HEK293 (cell line): ENCODE results near the gene TFPI.

Source experiments
- ZFP41 ChIP-seq: fragments of 450-650 bp; formaldehyde crosslinking; IDR thresholded peaks from 2 replicates; pipeline ENCODE4 v1.5.1; 2016; ENCODE audit warnings: missing biosample characterization, missing genetic modification characterization, borderline replicate concordance
- TF ChIP-seq, protein P1 (sequence below): fragments of 450-650 bp; formaldehyde crosslinking; IDR thresholded peaks from 2 replicates; pipeline ENCODE4; 2016; ENCODE audit warnings: missing biosample characterization, missing genetic modification characterization

DNA sequence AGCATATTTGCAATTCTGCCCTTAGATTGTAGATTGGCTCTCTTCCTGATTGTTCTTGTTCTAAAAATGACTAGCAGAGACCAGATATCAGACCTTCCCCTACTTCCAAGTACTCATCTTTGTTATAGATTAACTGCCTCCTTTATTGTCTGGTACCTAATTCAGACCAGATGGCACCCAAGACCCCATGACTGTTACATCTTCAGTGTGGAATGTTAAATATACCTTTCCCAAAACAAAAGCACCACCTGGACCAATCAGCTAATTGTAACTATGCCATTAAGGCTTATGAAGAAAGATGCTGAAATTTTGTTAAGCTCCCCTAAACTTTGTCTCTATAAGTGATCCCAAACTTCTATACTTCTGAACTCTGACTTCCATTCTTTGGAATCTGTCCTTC is 12.0 kb upstream of the TFPI start:
- TF ChIP-seq, protein P1, sequence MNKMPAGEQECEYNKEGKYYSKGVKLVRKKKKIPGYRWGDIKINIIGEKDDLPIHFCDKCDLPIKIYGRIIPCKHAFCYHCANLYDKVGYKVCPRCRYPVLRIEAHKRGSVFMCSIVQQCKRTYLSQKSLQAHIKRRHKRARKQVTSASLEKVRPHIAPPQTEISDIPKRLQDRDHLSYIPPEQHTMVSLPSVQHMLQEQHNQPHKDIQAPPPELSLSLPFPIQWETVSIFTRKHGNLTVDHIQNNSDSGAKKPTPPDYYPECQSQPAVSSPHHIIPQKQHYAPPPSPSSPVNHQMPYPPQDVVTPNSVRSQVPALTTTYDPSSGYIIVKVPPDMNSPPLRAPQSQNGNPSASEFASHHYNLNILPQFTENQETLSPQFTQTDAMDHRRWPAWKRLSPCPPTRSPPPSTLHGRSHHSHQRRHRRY, result no peak
- TF ChIP-seq ZFP41 (tag by site-specific recombination), result no peak
